KMS-11 (cell line): ENCODE results near the gene CTH.

ENCODE experiments used
- H2AFZ ChIP-seq: fragments of 200-600 bp; sonication (generic); 2 replicates; pipeline ENCODE4 v1.6.1; 2016; ENCODE audit warnings: antibody characterized with exemption, mixed run types, low read depth
- H3K27ac ChIP-seq: fragments of 200-600 bp; sonication (generic); 2 replicates; pipeline ENCODE4 v1.6.1; 2016; ENCODE audit warnings: mild to moderate bottlenecking, mixed run types
- H3K27me3 ChIP-seq: fragments of 200-600 bp; sonication (generic); 2 replicates; pipeline ENCODE4 v1.6.1; 2017; ENCODE audit warnings: mild to moderate bottlenecking, low read depth, mixed run types, moderate library complexity; ENCODE audit not compliant: insufficient read depth
- H3K36me3 ChIP-seq: fragments of 200-600 bp; sonication (generic); 2 replicates; pipeline ENCODE4 v1.6.1; 2017; ENCODE audit warnings: mild to moderate bottlenecking, mixed run types; ENCODE audit not compliant: insufficient read depth
- H3K4me1 ChIP-seq: fragments of 200-600 bp; sonication (generic); 2 replicates; pipeline ENCODE4 v1.6.1; 2016; ENCODE audit warnings: mild to moderate bottlenecking, low read depth, mixed run types; ENCODE audit not compliant: poor library complexity, severe bottlenecking
- H3K4me2 ChIP-seq: fragments of 200-600 bp; sonication (generic); 2 replicates; pipeline ENCODE4 v1.7.0; 2016; ENCODE audit warnings: mild to moderate bottlenecking, mixed run types
- H3K4me3 ChIP-seq: fragments of 200-600 bp; sonication (generic); IDR thresholded peaks from 2 replicates; pipeline ENCODE4 v1.6.1; 2017; ENCODE audit warnings: low read depth, low read length, mixed read lengths; ENCODE audit not compliant: insufficient read depth
- H3K79me2 ChIP-seq: fragments of 200-600 bp; sonication (generic); 2 replicates; pipeline ENCODE4 v1.6.1; 2016; ENCODE audit warnings: low read depth, mixed run types; ENCODE audit not compliant: insufficient read depth
- H3K9ac ChIP-seq: fragments of 200-600 bp; sonication (generic); 2 replicates; pipeline ENCODE4 v1.6.1; 2016; ENCODE audit warnings: mild to moderate bottlenecking, mixed run types
- H4K20me1 ChIP-seq: fragments of 200-600 bp; sonication (generic); 2 replicates; pipeline ENCODE4 v1.6.1; 2016; ENCODE audit warnings: mild to moderate bottlenecking, mixed run types; ENCODE audit not compliant: insufficient read depth
- TF ChIP-seq, protein P1 (sequence below): fragments of 200-600 bp; sonication (generic); conservative IDR thresholded peaks from 2 replicates; pipeline ENCODE4 v1.6.1; 2017; ENCODE audit warnings: low read depth, mild to moderate bottlenecking, antibody characterized with exemption, low read length, moderate library complexity, mixed read lengths

Gene CTH

GRCh38 chr1:70426154-70427131, 15.4 kb downstream of the CTH start:
- H4K20me1 ChIP-seq = no peaks in the 10 kb centered on the region
- H2AFZ ChIP-seq = no peak overlapping the region
- no peak overlapping the region for H3K27ac ChIP-seq
- no peaks in the 10 kb centered on the region for H3K4me1 ChIP-seq
- TF ChIP-seq, protein P1, sequence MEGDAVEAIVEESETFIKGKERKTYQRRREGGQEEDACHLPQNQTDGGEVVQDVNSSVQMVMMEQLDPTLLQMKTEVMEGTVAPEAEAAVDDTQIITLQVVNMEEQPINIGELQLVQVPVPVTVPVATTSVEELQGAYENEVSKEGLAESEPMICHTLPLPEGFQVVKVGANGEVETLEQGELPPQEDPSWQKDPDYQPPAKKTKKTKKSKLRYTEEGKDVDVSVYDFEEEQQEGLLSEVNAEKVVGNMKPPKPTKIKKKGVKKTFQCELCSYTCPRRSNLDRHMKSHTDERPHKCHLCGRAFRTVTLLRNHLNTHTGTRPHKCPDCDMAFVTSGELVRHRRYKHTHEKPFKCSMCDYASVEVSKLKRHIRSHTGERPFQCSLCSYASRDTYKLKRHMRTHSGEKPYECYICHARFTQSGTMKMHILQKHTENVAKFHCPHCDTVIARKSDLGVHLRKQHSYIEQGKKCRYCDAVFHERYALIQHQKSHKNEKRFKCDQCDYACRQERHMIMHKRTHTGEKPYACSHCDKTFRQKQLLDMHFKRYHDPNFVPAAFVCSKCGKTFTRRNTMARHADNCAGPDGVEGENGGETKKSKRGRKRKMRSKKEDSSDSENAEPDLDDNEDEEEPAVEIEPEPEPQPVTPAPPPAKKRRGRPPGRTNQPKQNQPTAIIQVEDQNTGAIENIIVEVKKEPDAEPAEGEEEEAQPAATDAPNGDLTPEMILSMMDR = no peak
- H3K36me3 ChIP-seq = no peaks in the 10 kb centered on the region
- H3K4me2 ChIP-seq = no peak overlapping the region
- no peak overlapping the region for H3K9ac ChIP-seq
- no peak overlapping the region for H3K4me3 ChIP-seq
- no peaks in the 10 kb centered on the region for H3K27me3 ChIP-seq
- no peaks in the 10 kb centered on the region for H3K79me2 ChIP-seq

DNA sequence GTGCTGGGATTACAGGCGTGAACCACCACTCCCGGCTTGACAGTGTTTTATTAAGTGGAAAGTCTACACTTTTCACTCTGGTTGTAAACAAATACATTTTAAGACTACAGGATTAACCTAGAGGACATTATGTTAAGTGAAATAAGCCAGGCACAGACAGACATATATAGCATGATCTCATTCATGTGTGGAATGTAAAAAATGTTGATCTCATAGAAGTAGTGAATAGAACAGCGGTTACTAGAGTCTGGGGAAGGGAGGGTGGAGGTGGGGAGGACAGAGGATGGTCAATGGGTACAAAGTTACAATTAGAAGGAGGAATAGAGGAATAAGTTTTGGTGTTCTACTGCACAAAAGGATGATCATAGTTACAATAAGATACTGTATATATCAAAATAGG, 16.9 kb downstream of the CTH start:
- no peaks in the 10 kb centered on the region for H3K27me3 ChIP-seq
- H3K4me1 ChIP-seq = no peaks in the 10 kb centered on the region
- TF ChIP-seq, protein P1 = no peak
- no peak overlapping the region for H3K4me2 ChIP-seq
- no peak overlapping the region for H3K27ac ChIP-seq
- H3K9ac ChIP-seq = no peak overlapping the region
- no peak overlapping the region for H3K4me3 ChIP-seq
- no peaks in the 10 kb centered on the region for H4K20me1 ChIP-seq
- H3K36me3 ChIP-seq = no peaks in the 10 kb centered on the region
- no peak overlapping the region for H2AFZ ChIP-seq
- no peaks in the 10 kb centered on the region for H3K79me2 ChIP-seq

DNA sequence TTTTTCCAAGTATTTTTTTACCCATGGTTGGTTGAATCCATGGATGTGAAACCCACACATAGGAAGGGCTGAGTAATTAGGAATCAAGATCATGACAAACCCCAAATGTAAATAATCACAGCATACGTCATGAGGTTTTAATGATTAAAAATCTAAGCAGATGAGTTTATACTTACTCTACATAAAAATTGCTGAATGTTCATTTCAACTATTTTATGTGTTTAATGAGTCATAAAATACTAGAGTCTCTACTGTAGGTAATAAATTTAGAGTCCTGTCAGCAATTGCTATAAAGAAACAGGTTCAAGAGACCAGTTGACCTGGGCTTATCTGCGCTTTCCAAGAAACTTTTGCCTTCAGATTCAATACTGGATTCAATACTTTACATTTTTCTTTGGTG, 18.2 kb downstream of the CTH start:
- H3K4me1 ChIP-seq = no peaks in the 10 kb centered on the region
- H3K4me3 ChIP-seq = no peak overlapping the region
- no peaks in the 10 kb centered on the region for H3K79me2 ChIP-seq
- no peak overlapping the region for H3K27ac ChIP-seq
- H3K27me3 ChIP-seq = no peaks in the 10 kb centered on the region
- no peak overlapping the region for H3K4me2 ChIP-seq
- no peak overlapping the region for H3K9ac ChIP-seq
- TF ChIP-seq, protein P1 = no peak
- no peaks in the 10 kb centered on the region for H4K20me1 ChIP-seq
- H3K36me3 ChIP-seq = no peaks in the 10 kb centered on the region
- H2AFZ ChIP-seq = no peak overlapping the region

GRCh38 chr1:70429757-70430156, 18.7 kb downstream of the CTH start:
- no peak overlapping the region for H3K27ac ChIP-seq
- no peaks in the 10 kb centered on the region for H4K20me1 ChIP-seq
- H2AFZ ChIP-seq = no peak overlapping the region
- H3K4me2 ChIP-seq = no peak overlapping the region
- H3K4me3 ChIP-seq = no peak overlapping the region
- H3K79me2 ChIP-seq = no peaks in the 10 kb centered on the region
- TF ChIP-seq, protein P1 = no peak
- no peaks in the 10 kb centered on the region for H3K4me1 ChIP-seq
- no peaks in the 10 kb centered on the region for H3K27me3 ChIP-seq
- no peak overlapping the region for H3K9ac ChIP-seq
- no peaks in the 10 kb centered on the region for H3K36me3 ChIP-seq
